Loucy (cell line): Measurements from ENCODE around the gene CUX1.

Source experiments
- CTCF ChIP-seq: fragments of 200-600 bp; sonication (generic); conservative IDR thresholded peaks from 2 replicates; pipeline ENCODE4 v1.5.1; 2014; ENCODE audit warnings: mild to moderate bottlenecking, antibody characterized with exemption, low read length
- EZH2phosphoT487 ChIP-seq: fragments of 200-600 bp; IDR thresholded peaks from 2 replicates; pipeline ENCODE4 v1.6.1; 2018; ENCODE audit warnings: antibody characterized with exemption, mild to moderate bottlenecking, moderate library complexity, borderline replicate concordance

GRCh38 chr7:101782896-101783295 is 34.5 kb upstream of the CUX1 start:
- no peak for TF ChIP-seq CTCF
- TF ChIP-seq EZH2phosphoT487, result no peak
